ENCODE results near the gene MRPL9.
"Not testable (repeated sequence)": the region's sequence is repeated elsewhere in the genome, so short reads cannot be mapped to it uniquely, and the experiment has no call there.

MRPL9 gene

DNA sequence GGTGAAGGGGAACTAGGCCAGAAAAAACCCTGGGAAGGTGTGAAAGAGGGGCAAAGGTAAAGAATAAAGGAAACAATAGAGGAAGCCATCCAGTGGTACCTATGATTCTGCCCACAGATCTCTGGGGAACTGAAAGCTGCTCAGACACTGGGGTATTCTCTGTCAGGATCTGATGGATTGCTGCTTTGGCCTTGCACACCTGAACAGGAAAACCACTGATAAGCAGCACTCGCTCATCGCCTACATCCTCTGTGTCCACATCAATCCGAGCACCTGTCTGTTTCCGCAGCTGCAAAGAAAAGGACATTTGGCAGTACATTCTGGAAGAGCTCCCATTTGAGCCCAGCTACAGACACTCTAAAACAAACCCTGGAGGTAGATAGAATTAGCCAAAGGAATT lies 16.6 kb upstream of the MRPL9 start:
- DNase-seq, result no peak
- H3K4me1 ChIP-seq, result no peaks in the 10 kb centered on the region
- TF ChIP-seq, protein P1, sequence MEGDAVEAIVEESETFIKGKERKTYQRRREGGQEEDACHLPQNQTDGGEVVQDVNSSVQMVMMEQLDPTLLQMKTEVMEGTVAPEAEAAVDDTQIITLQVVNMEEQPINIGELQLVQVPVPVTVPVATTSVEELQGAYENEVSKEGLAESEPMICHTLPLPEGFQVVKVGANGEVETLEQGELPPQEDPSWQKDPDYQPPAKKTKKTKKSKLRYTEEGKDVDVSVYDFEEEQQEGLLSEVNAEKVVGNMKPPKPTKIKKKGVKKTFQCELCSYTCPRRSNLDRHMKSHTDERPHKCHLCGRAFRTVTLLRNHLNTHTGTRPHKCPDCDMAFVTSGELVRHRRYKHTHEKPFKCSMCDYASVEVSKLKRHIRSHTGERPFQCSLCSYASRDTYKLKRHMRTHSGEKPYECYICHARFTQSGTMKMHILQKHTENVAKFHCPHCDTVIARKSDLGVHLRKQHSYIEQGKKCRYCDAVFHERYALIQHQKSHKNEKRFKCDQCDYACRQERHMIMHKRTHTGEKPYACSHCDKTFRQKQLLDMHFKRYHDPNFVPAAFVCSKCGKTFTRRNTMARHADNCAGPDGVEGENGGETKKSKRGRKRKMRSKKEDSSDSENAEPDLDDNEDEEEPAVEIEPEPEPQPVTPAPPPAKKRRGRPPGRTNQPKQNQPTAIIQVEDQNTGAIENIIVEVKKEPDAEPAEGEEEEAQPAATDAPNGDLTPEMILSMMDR (IDR thresholded peaks at IDR 0.05; ENCODE audit: low read depth, low read length), result no peak
- H3K36me3 ChIP-seq, result peaks cover 19% of the 10 kb centered on the region
- no peak overlapping the region for H3K4me3 ChIP-seq (ENCODE audit: low read depth, low read length)
- no peaks in the 10 kb centered on the region for H3K27me3 ChIP-seq
- no peaks in the 10 kb centered on the region for H3K9me3 ChIP-seq

DNA sequence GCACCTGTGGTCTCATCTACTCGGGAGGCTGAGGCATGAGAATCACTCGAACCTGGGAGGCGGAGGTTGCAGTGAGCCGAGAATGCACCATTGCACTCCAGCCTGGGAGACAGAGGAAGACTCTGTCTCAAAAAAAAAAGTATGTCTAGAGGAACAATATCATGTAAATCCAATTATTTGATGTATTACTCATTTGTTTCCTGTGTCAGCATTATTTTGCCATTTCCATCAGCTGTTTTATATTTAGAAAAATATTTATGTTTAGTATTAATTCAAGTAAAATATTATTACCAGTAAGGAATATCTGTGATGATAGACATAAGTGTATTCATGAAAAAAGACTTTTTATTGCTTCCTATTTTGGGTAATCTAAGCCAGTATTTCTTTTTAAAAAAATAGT lies 14.0 kb upstream of the MRPL9 start:
- Histone ChIP-seq H3K27me3 (no peaks in the 10 kb centered on the region), H3K4me1 (no peaks in the 10 kb centered on the region), H3K9me3 (no peaks in the 10 kb centered on the region), H3K36me3 (peaks cover 19% of the 10 kb centered on the region), H3K4me3 (ENCODE audit: low read depth, low read length) (no peak overlapping the region)
- TF ChIP-seq, protein P1 (IDR thresholded peaks at IDR 0.05; ENCODE audit: low read depth, low read length), result no peak
- DNase-seq, result no peak

DNA sequence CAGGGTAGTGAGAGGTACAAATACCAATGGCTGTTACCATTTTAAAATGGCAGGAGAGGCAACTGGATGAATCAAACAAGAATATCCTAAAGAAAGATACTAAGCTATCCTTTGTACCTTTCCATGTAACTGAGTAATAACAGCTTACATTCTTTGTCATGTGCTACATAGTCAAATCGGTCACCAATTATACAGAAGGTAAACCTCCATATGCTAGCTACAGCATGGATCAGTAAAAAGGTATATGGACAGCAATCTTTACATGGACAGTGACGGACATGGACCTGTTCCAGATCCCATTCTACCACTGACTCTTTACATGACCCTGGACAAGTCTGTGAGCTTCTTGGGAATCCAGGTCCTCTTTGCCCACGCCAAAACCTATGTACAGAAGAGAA lies 13.4 kb upstream of the MRPL9 start:
- Histone ChIP-seq H3K27me3 (no peaks in the 10 kb centered on the region), H3K9me3 (no peaks in the 10 kb centered on the region), H3K36me3 (peaks cover 19% of the 10 kb centered on the region), H3K4me1 (no peaks in the 10 kb centered on the region), H3K4me3 (ENCODE audit: low read depth, low read length) (no peak overlapping the region)
- TF ChIP-seq, protein P1 (IDR thresholded peaks at IDR 0.05; ENCODE audit: low read depth, low read length), result no peak
- no peak for DNase-seq

DNA sequence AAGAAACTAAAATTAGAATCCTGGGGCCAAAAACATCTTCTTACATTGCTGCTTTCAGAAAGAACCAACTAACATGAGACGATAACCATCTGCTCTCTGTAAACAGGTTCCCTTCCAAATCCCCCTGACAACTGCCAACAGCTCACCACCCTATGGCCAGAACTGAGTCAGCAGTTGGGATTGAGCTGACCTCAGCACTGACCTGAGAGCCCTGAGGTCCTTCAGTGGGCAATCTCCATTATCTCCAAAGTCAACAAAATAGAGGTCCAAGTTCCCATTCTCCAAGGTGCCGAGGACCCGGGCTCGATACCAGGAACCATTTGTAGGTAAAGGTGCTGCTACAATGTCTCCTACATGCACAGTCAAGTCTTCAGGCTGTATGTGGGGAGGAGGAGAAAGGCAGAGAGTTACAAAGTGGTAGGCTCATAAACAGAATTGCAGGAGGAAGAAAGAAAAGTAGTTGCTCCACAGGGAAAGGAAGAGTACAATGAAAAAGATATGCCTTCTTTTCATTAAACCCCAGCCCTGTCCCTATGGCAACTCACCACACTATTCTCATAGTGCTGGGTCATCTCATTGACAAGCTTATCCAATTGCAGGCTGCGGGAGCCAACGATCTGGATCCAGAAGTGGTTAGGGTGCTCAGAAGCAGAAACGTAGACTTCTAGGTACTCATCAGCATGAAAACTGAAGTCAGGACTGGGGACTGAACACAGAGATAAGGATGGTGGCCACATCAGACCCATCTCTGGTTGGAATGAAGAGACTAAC lies 12.8 kb upstream of the MRPL9 start:
- no peaks in the 10 kb centered on the region for H3K27me3 ChIP-seq
- H3K36me3 ChIP-seq, result peaks cover 19% of the 10 kb centered on the region
- DNase-seq, result no peak
- no peaks in the 10 kb centered on the region for H3K9me3 ChIP-seq
- TF ChIP-seq, protein P1 (IDR thresholded peaks at IDR 0.05; ENCODE audit: low read depth, low read length), result no peak
- H3K4me1 ChIP-seq, result no peaks in the 10 kb centered on the region
- H3K4me3 ChIP-seq (ENCODE audit: low read depth, low read length), result no peak overlapping the region

DNA sequence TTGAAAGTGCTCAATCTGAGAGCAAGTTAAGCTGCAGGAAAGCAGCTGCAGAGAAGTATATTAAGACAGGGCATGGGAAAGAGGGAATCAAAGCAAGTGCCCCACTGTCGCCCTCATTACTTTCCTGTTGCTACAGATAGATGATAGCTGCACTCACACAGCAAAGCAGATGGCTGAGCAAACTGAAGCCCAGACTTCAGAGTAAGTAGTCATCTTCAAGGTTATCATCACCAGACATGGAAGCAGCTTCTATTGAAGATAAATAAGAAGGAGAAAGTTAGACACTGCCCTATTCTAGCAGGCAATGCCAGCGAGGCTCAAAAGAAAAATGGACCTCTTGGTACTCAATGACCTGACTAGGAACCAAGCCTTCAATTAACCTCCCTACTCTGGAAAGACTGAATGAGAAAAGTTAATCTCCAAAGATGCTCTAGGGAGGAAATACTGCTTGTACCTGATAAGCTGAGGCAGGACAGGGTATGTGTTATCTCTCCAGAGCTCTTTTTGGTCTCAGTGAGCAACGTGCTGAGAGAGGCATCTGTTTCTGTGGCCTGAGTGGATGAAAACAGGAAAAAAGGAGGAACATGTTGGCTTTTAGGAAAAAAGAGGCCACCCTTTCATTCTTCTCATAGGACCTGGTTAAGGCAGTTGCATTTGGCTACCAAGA lies 11.1 kb upstream of the MRPL9 start:
- Histone ChIP-seq H3K4me3 (ENCODE audit: low read depth, low read length) (no peak overlapping the region), H3K9me3 (no peaks in the 10 kb centered on the region), H3K27me3 (no peaks in the 10 kb centered on the region), H3K36me3 (peaks cover 19% of the 10 kb centered on the region), H3K4me1 (no peaks in the 10 kb centered on the region)
- no peak for DNase-seq
- TF ChIP-seq, protein P1 (IDR thresholded peaks at IDR 0.05; ENCODE audit: low read depth, low read length), result no peak

DNA sequence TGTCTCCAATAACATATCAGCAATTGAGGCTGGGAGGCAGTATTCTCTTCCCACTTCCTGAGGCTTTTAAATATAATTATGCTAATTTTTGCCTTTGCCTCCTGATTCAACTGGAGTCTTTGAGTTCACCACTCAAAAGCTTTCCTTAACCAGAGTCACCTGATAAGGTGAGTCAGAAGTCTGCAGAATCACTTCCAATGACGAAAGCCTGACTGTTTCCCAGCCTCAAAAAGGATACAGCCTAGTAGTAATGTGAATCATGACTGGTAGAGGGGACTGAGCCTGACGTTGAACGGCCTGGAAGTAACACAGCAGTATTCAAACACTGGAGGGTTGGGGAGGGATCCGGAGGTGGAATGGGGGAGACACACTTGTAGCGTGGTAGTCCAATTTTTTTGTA lies 10.4 kb upstream of the MRPL9 start:
- Histone ChIP-seq H3K4me1 (no peaks in the 10 kb centered on the region), H3K9me3 (no peaks in the 10 kb centered on the region), H3K4me3 (ENCODE audit: low read depth, low read length) (no peak overlapping the region), H3K36me3 (peaks cover 19% of the 10 kb centered on the region), H3K27me3 (no peaks in the 10 kb centered on the region)
- TF ChIP-seq, protein P1 (IDR thresholded peaks at IDR 0.05; ENCODE audit: low read depth, low read length), result no peak
- no peak for DNase-seq

DNA sequence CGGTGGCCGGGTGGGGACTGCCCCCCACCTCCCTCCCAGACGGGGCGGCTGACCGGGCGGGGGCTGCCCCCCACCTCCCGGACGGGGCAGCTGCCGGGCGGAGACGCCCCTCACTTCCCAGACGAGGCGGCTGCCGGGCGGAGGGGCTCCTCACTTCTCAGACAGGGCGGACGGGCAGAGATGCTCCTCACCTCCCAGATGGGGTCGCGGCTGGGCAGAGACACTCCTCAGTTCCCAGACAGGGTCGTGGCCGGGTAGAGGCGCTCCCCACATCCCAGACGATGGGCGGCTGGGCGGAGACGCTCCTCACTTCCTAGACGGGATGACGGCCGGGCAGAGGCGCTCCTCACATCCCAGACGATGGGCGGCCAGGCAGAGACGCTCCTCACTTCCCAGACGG lies 6.0 kb upstream of the MRPL9 start:
- H3K4me1 ChIP-seq; H3K36me3 ChIP-seq; H3K9me3 ChIP-seq; H3K4me3 ChIP-seq (ENCODE audit: low read depth, low read length); H3K27me3 ChIP-seq: not testable (repeated sequence)
- DNase-seq, result peak; percentile 7

DNA sequence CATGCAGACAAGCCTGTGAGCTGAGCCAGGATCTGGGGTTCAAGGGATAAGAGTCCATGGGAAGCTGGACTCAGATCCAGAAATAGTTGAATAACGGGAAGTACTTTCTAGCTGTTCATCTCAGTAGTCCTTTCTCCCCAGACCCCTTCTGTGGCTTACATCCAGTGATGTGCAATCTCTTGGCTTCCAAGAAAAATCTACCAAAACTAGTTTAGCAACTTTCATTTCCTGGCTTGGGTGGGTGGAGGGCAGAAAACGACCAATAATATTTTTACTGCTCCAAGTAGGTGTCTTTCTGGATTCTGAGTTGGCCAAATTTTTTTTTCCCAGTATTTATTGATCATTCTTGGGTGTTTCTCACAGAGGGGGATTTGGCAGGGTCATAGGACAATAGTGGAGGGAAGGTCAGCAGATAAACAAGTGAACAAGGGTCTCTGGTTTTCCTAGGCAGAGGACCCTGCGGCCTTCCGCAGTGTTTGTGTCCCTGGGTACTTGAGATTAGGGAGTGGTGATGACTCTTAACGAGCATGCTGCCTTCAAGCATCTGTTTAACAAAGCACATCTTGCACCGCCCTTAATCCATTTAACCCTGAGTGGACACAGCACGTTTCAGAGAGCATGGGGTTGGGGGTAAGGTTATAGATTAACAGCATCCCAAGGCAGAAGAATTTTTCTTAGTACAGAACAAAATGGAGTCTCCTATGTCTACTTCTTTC lies 5.2 kb upstream of the MRPL9 start:
- H3K36me3 ChIP-seq; H3K27me3 ChIP-seq; H3K4me3 ChIP-seq (ENCODE audit: low read depth, low read length): not testable (repeated sequence)

More for the DNA sequence above, 5.2 kb upstream of the MRPL9 start:
- H3K4me1 ChIP-seq, DNase-seq, H3K9me3 ChIP-seq: not testable (repeated sequence)
